C4-2B (cell line): ENCODE data around the gene PSTPIP1.

Source experiments
- ZFX ChIP-seq: fragments of 450-650 bp; IDR thresholded peaks from 2 replicates; pipeline ENCODE4 v1.6.1; 2017
- TF ChIP-seq, protein P1 (sequence below): fragments of 450-650 bp; conservative IDR thresholded peaks from 2 replicates; pipeline ENCODE4 v1.5.1; 2017; ENCODE audit warnings: mild to moderate bottlenecking

DNA sequence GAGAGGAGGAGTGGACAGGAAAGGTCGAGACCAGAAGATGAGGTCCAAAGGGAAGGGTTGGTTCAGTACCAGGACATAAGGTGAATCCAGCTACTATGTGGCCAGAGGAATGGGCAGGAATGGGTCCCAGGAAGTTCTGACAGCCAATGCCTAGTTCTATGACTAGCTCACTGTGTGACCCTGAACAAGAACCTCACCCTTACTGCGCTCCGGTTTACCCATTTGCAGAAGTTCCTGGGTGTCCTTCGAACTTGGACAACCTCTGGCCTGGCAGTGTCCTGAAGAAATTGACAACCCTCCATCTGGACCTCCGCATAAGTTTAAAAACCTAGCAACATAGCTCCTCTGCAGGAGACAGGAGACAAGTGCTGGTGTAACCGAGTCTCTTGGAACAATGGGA, 12.2 kb upstream of the PSTPIP1 start:
- TF ChIP-seq, protein P1, sequence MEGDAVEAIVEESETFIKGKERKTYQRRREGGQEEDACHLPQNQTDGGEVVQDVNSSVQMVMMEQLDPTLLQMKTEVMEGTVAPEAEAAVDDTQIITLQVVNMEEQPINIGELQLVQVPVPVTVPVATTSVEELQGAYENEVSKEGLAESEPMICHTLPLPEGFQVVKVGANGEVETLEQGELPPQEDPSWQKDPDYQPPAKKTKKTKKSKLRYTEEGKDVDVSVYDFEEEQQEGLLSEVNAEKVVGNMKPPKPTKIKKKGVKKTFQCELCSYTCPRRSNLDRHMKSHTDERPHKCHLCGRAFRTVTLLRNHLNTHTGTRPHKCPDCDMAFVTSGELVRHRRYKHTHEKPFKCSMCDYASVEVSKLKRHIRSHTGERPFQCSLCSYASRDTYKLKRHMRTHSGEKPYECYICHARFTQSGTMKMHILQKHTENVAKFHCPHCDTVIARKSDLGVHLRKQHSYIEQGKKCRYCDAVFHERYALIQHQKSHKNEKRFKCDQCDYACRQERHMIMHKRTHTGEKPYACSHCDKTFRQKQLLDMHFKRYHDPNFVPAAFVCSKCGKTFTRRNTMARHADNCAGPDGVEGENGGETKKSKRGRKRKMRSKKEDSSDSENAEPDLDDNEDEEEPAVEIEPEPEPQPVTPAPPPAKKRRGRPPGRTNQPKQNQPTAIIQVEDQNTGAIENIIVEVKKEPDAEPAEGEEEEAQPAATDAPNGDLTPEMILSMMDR: no peak
- no peak for TF ChIP-seq ZFX
